ENCODE results near the gene RWDD4.

- TF ChIP-seq CTCF (IDR thresholded peaks at IDR 0.05): no peak
- TF ChIP-seq POLR2A (IDR thresholded peaks at IDR 0.05): no peak
These were observed 57.6 kb downstream of the RWDD4 start for GRCh38 chr4:183601381-183601780.
